Breast epithelium (tissue), 4 donors: ENCODE results near the gene ZNHIT2. TPM values are rescaled to one million over a fixed set of nuclear protein-coding genes. Genes with fewer than 3 reads are reported as not detected.

Experiments used
- DNase-seq, 2 donors: peaks; one replicate each; pipeline ENCODE4 v3.0.0-alpha.2; 2019; ENCODE audit warnings: low spot score in 2 of 2
- H3K27ac ChIP-seq, 2 donors: fragments of 200-600 bp; sonication (generic) in 1 of 2; one replicate each; pipeline ENCODE4 v1.5.1; 2016 to 2019; ENCODE audit warnings: mild to moderate bottlenecking in 1 of 2
- H3K27me3 ChIP-seq, 2 donors: fragments of 200-600 bp; sonication (generic) in 1 of 2; one replicate each; pipeline versions ENCODE4 v1.5.1 to v1.6.0; 2017 to 2019; ENCODE audit warnings: control low read depth in 1 of 2, mild to moderate bottlenecking in 1 of 2
- H3K36me3 ChIP-seq: fragments of 200-600 bp; one replicate; pipeline ENCODE4 v1.5.1; 2019
- H3K4me1 ChIP-seq, 2 donors: fragments of 200-600 bp; sonication (generic); one replicate each; pipeline ENCODE4 v1.5.1; 2016 to 2019; ENCODE audit warnings: control low read depth in 1 of 2
- H3K4me3 ChIP-seq, 3 donors: fragments of 200-600 bp; sonication (generic); 1 replicate in 2 of 3; 2 replicates in 1 of 3; pipeline ENCODE4 v1.5.1; 2016 to 2019; ENCODE audit warnings: mild to moderate bottlenecking in 3 of 3, moderate library complexity in 2 of 3
- H3K9me3 ChIP-seq, 2 donors: fragments of 200-600 bp; sonication (generic) in 1 of 2; one replicate each; pipeline ENCODE4 v1.5.1; 2016 to 2019; ENCODE audit warnings: control low read depth in 1 of 2
- CTCF ChIP-seq, 3 donors: fragments of 450-650 bp; IDR thresholded peaks; one replicate each; pipeline ENCODE4 v1.5.1; 2016 to 2017; ENCODE audit warnings: antibody characterized with exemption in 3 of 3, mild to moderate bottlenecking in 3 of 3, moderate library complexity in 3 of 3
- POLR2A ChIP-seq: fragments of 450-650 bp; IDR thresholded peaks from one replicate; pipeline ENCODE4 v1.6.1; 2016; ENCODE audit warnings: antibody characterized with exemption, mild to moderate bottlenecking, moderate library complexity
- POLR2AphosphoS5 ChIP-seq, 3 donors: sonication (generic); formaldehyde crosslinking; IDR thresholded peaks; one replicate each; pipeline ENCODE4 v1.6.1; 2017; ENCODE audit warnings: antibody characterized with exemption in 3 of 3
- intact Hi-C: fragments of 100-400 bp; cut with DNase I; formaldehyde crosslinking; loops from one replicate; pipeline ENCODE4 v1.15.1; 2023; ENCODE audit warnings: low total_unique reads
- total RNA-seq, 3 donors: library from RNA; depleted of rRNA; stranded (reverse); fragments of >200 nt; gene quantifications; one replicate each; pipeline ENCODE4 v1.1.0, GENCODE V29; 2016

The ZNHIT2 gene
- total RNA-seq, 3 donors from 2014 or later = 14.6 to 23.3 (median 20.3) TPM

GRCh38 chr11:65129649-65130441 lies 12.3 kb upstream of the ZNHIT2 start:
- no peaks in the 10 kb centered on the region for H3K27me3 ChIP-seq
- H3K9me3 ChIP-seq = no peaks in the 10 kb centered on the region
- H3K4me3 ChIP-seq = no peak overlapping the region
- peaks cover 6 to 14% of the 10 kb centered on the region in 2 donors for H3K4me1 ChIP-seq
- no peak overlapping the region for H3K27ac ChIP-seq
- peaks cover 48% of the 10 kb centered on the region for H3K36me3 ChIP-seq
- intact Hi-C loops = loop anchor here (10.0 kb wide), 1 partner anchor 55 kb away; the partner anchor contains the start of gene CAPN1
- TF ChIP-seq POLR2A = no peak
- TF ChIP-seq CTCF (IDR thresholded peaks at IDR 0.05) = no peak
- no peak for TF ChIP-seq POLR2AphosphoS5 (IDR thresholded peaks at IDR 0.05)
- DNase-seq = no peak

- no peak for TF ChIP-seq CTCF (IDR thresholded peaks at IDR 0.05)
- no peak for TF ChIP-seq POLR2A
- TF ChIP-seq POLR2AphosphoS5 (IDR thresholded peaks at IDR 0.05) = no peak
- Histone ChIP-seq H3K27ac (no peak overlapping the region), H3K4me3 (no peak overlapping the region), H3K9me3 (no peaks in the 10 kb centered on the region), H3K36me3 (peaks cover 48% of the 10 kb centered on the region), H3K27me3 (no peaks in the 10 kb centered on the region), H3K4me1 (peaks cover 6 to 13% of the 10 kb centered on the region in 2 donors)
- intact Hi-C loops = loop anchor here (10.0 kb wide), 1 partner anchor 56 kb away; the partner anchor contains the start of gene CAPN1
- no peak for DNase-seq
These were observed 11.0 kb upstream of the ZNHIT2 start for GRCh38 chr11:65128182-65129145.

- no peaks in the 10 kb centered on the region for H3K9me3 ChIP-seq
These were observed 10.1 kb upstream of the ZNHIT2 start for GRCh38 chr11:65127473-65128181.

More at GRCh38 chr11:65127473-65128181, 10.1 kb upstream of the ZNHIT2 start:
- Histone ChIP-seq H3K27ac (no peak overlapping the region), H3K36me3 (peaks cover 48% of the 10 kb centered on the region), H3K4me3 (no peak overlapping the region), H3K27me3 (no peaks in the 10 kb centered on the region), H3K4me1 (peaks cover 0 to 4% of the 10 kb centered on the region in 2 donors)
- TF ChIP-seq CTCF (IDR thresholded peaks at IDR 0.05) = no peak
- TF ChIP-seq POLR2AphosphoS5 (IDR thresholded peaks at IDR 0.05) = no peak
- TF ChIP-seq POLR2A = no peak
- no peak for DNase-seq
- intact Hi-C loops = loop anchor here (10.0 kb wide), 1 partner anchor 57 kb away; the partner anchor contains the start of gene CAPN1
